ENCODE results near the gene ENPP5.

ENPP5 gene

GRCh38 chr6:46174904-46175303 lies 4.1 kb upstream of the ENPP5 start:
- no peak for TF ChIP-seq CTCF (IDR thresholded peaks at IDR 0.05)

GRCh38 chr6:46172176-46172575 lies 1.4 kb upstream of the ENPP5 start:
- no peak for TF ChIP-seq CTCF (IDR thresholded peaks at IDR 0.05)

DNA sequence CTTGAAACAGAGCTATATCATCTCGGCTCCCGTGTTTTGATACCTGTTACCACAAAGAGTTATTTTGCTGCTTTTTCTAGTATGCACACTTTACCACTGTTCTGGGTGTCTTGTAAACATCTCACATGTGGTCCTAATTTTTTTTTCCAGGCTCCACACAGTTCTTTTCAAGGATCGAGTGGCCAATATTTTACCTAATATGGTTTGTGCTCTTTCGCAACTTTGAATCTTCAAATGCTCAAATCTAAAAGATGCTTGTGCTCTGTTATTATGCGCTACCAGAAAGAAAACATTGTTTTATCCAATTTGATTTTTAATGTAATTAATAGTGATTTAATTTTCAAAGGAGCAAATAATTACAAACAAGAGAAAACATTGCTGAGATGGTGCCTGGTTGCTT lies 10.7 kb downstream of the ENPP5 start:
- no peak for TF ChIP-seq CTCF (IDR thresholded peaks at IDR 0.05)

GRCh38 chr6:46159229-46159628 lies 11.6 kb downstream of the ENPP5 start:
- TF ChIP-seq CTCF (IDR thresholded peaks at IDR 0.05): no peak

DNA sequence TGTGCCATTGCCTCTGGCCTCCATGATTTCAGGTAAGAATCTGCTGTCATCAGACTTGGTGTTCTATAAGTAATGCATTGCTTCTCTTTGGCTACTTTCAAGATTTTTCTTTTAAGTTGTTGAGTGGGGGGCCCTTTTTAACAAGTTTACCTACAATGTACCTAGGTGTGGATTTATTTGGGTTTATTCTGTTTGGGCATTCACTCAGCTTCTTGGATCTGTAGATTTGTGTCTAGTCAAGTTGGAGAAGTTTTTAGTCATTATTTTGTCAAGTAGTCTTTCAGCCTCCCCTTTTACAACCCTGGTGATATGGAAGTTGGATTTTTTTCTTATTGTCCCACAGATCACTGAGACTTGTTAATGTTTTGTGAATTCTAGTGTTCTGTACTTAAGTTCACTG lies 14.1 kb downstream of the ENPP5 start:
- no peak for TF ChIP-seq CTCF (IDR thresholded peaks at IDR 0.05)

GRCh38 chr6:46144270-46144669 lies 26.5 kb downstream of the ENPP5 start:
- TF ChIP-seq CTCF (IDR thresholded peaks at IDR 0.05): no peak

DNA sequence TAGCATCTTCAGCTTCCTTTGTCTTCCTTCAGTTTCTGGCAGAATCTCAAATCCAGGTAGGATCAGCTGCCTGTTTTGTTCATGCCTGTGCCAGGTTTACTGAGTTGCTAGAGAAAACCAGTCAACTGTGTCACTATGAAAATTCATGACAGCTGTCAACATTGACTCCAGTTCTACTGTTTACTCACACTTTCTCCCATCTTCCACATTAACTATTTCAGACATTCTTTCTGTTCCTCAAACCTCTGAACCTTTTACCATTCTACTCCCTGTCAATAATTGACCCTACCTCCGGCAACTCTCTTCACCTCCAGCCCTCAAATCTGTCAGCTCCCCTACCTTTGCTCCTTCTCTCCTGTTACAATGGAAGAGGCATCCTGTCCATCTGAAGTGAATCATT lies 32.5 kb downstream of the ENPP5 start:
- no peak for TF ChIP-seq CTCF (IDR thresholded peaks at IDR 0.05)

- no peak for TF ChIP-seq CTCF (IDR thresholded peaks at IDR 0.05)
Measured at GRCh38 chr6:46137387-46137786, 33.4 kb downstream of the ENPP5 start.

Data from LNCAP (cell line).